WTC11 (cell line): ENCODE results near the gene OLFM1. TPM values are rescaled to one million over a fixed set of nuclear protein-coding genes. Genes with fewer than 3 reads are reported as not detected.

Experiments
- ATAC-seq: fragments of 200-7000 bp; cut with Tn5 transposase; 2 replicates; pipeline ENCODE4 v1.10.0; 2021; ENCODE audit warnings: mild to moderate bottlenecking, moderate library complexity
- CTCF ChIA-PET: fragments of 300-600 bp; sonication (Branson Sonifier 250); formaldehyde crosslinking; loops from one replicate; lab custom pipeline; 2021; ENCODE audit warnings: antibody characterized with exemption; lab: Charles Lee
- POLR2A ChIA-PET: fragments of 350-600 bp; sonication (Branson Sonifier 250); formaldehyde crosslinking; loops from one replicate; lab custom pipeline; 2021; ENCODE audit warnings: antibody characterized with exemption; lab: Charles Lee
- DNase-seq: peaks from one replicate; pipeline ENCODE4 v3.0.0; 2021; ENCODE audit warnings: low spot score
- H3K27ac Mint-ChIP-seq: 2 replicates; pipeline ENCODE4 v1.8.0; 2021; ENCODE audit warnings: mixed read lengths
- H3K27me3 Mint-ChIP-seq: 2 replicates; pipeline ENCODE4 v1.8.0; 2021; ENCODE audit warnings: low read depth, mild to moderate bottlenecking, moderate library complexity, mixed read lengths
- H3K36me3 Mint-ChIP-seq: 2 replicates; pipeline ENCODE4 v1.8.0; 2021; ENCODE audit warnings: mixed read lengths
- H3K4me1 Mint-ChIP-seq: 2 replicates; pipeline ENCODE4 v1.8.0; 2022; ENCODE audit warnings: mixed read lengths
- H3K4me3 Mint-ChIP-seq: 2 replicates; pipeline ENCODE4 v1.8.0; 2021; ENCODE audit warnings: mild to moderate bottlenecking, moderate library complexity, mixed read lengths
- H3K9me3 Mint-ChIP-seq: 2 replicates; pipeline ENCODE4 v1.8.0; 2021; ENCODE audit warnings: mixed read lengths
- ATF1 ChIP-seq: sonication (generic); formaldehyde crosslinking; IDR thresholded peaks from 2 replicates; pipeline ENCODE4 v1.8.1; 2023; ENCODE audit warnings: mild to moderate bottlenecking, moderate library complexity, missing genetic modification reagents
- ETV6 ChIP-seq: sonication (generic); formaldehyde crosslinking; IDR thresholded peaks from 2 replicates; pipeline ENCODE4 v1.8.1; 2022; ENCODE audit warnings: mild to moderate bottlenecking, missing genetic modification reagents
- FOXK1 ChIP-seq: sonication (generic); formaldehyde crosslinking; IDR thresholded peaks from 2 replicates; pipeline ENCODE4 v1.8.0; 2022; ENCODE audit warnings: mild to moderate bottlenecking, moderate library complexity, missing genetic modification reagents
- IRF2 ChIP-seq: sonication (generic); formaldehyde crosslinking; IDR thresholded peaks from 2 replicates; pipeline ENCODE4 v1.8.0; 2022; ENCODE audit warnings: low read depth, missing genetic modification reagents, borderline replicate concordance
- JAZF1 ChIP-seq: fragments of 250-450 bp; sonication (Bioruptor Pico); IDR thresholded peaks from 2 replicates; pipeline ENCODE4 v1.9.0; 2021; ENCODE audit warnings: moderate library complexity, mild to moderate bottlenecking, inconsistent platforms
- KAT7 ChIP-seq: sonication (generic); formaldehyde crosslinking; IDR thresholded peaks from 2 replicates; pipeline ENCODE4 v1.8.1; 2023; ENCODE audit warnings: missing genetic modification reagents, mild to moderate bottlenecking, borderline replicate concordance
- MXD4 ChIP-seq: fragments of 250-450 bp; sonication (Bioruptor Pico); IDR thresholded peaks from 2 replicates; pipeline ENCODE4 v1.8.0; 2021; ENCODE audit warnings: mild to moderate bottlenecking, moderate library complexity, borderline replicate concordance
- MYBL2 ChIP-seq: sonication (generic); formaldehyde crosslinking; IDR thresholded peaks from 2 replicates; pipeline ENCODE4 v1.8.1; 2023; ENCODE audit warnings: mild to moderate bottlenecking, moderate library complexity, missing genetic modification reagents
- NFE2L1 ChIP-seq: sonication (generic); formaldehyde crosslinking; IDR thresholded peaks from 2 replicates; pipeline ENCODE4 v1.8.1; 2023; ENCODE audit warnings: missing genetic modification reagents
- NR2C2 ChIP-seq: sonication (generic); formaldehyde crosslinking; IDR thresholded peaks from 2 replicates; pipeline ENCODE4 v1.8.0; 2022; ENCODE audit warnings: mild to moderate bottlenecking, missing genetic modification reagents
- RELA ChIP-seq: sonication (generic); formaldehyde crosslinking; IDR thresholded peaks from 2 replicates; pipeline ENCODE4 v1.8.1; 2022; ENCODE audit warnings: missing genetic modification reagents, mild to moderate bottlenecking, borderline replicate concordance
- RORB ChIP-seq: fragments of 250-450 bp; sonication (Bioruptor Pico); IDR thresholded peaks from 2 replicates; pipeline ENCODE4 v1.9.0; 2021; ENCODE audit warnings: mild to moderate bottlenecking
- SOX15 ChIP-seq: fragments of 250-450 bp; sonication (Bioruptor Pico); IDR thresholded peaks from 2 replicates; pipeline ENCODE4 v1.9.0; 2021; ENCODE audit warnings: mild to moderate bottlenecking
- TEAD1 ChIP-seq: sonication (generic); formaldehyde crosslinking; IDR thresholded peaks from 2 replicates; pipeline ENCODE4 v1.8.0; 2022; ENCODE audit warnings: mild to moderate bottlenecking, missing genetic modification reagents
- TEAD4 ChIP-seq: sonication (generic); formaldehyde crosslinking; IDR thresholded peaks from 2 replicates; pipeline ENCODE4 v1.8.0; 2022; ENCODE audit warnings: mild to moderate bottlenecking, missing genetic modification reagents
- ZBTB21 ChIP-seq: sonication (generic); formaldehyde crosslinking; IDR thresholded peaks from 2 replicates; pipeline ENCODE4 v1.8.1; 2023; ENCODE audit warnings: mild to moderate bottlenecking, missing genetic modification reagents, borderline replicate concordance
- ZNF317 ChIP-seq: sonication (generic); formaldehyde crosslinking; IDR thresholded peaks from 2 replicates; pipeline ENCODE4 v1.8.1; 2023; ENCODE audit warnings: low read depth, mild to moderate bottlenecking, moderate library complexity, missing genetic modification reagents, borderline replicate concordance
- total RNA-seq: library from RNA; stranded (reverse); gene quantifications from 3 replicates; pipeline ENCODE4 v1.2.3, GENCODE V29; 2021
- TF ChIP-seq, protein P1 (sequence below): sonication (generic); formaldehyde crosslinking; IDR thresholded peaks from 2 replicates; pipeline ENCODE4 v1.8.0; 2023; ENCODE audit warnings: mild to moderate bottlenecking, missing genetic modification reagents
- TF ChIP-seq, protein P2 (sequence below): sonication (generic); formaldehyde crosslinking; IDR thresholded peaks from 2 replicates; pipeline ENCODE4 v1.8.1; 2023; ENCODE audit warnings: mild to moderate bottlenecking, missing genetic modification reagents
- TF ChIP-seq, protein P3 (sequence below): fragments of 250-450 bp; sonication (Bioruptor Pico); IDR thresholded peaks from 2 replicates; pipeline ENCODE4 v1.9.0; 2021; ENCODE audit warnings: moderate library complexity, mild to moderate bottlenecking, inconsistent platforms, borderline replicate concordance
- TF ChIP-seq, protein P4 (sequence below): fragments of 250-450 bp; sonication (Bioruptor Pico); IDR thresholded peaks from 2 replicates; pipeline ENCODE4 v1.9.0; 2021; ENCODE audit warnings: mild to moderate bottlenecking
- TF ChIP-seq, protein P5 (sequence below): fragments of 250-450 bp; sonication (Bioruptor Pico); conservative IDR thresholded peaks from 2 replicates; pipeline ENCODE4 v1.9.0; 2021; ENCODE audit warnings: mild to moderate bottlenecking
- TF ChIP-seq, protein P6 (sequence below): fragments of 250-450 bp; sonication (Bioruptor Pico); IDR thresholded peaks from 2 replicates; pipeline ENCODE4 v1.9.0; 2021; ENCODE audit warnings: mild to moderate bottlenecking, borderline replicate concordance

Gene OLFM1
- total RNA-seq, 1 experiment from 2014 or later: 37.6 TPM

DNA sequence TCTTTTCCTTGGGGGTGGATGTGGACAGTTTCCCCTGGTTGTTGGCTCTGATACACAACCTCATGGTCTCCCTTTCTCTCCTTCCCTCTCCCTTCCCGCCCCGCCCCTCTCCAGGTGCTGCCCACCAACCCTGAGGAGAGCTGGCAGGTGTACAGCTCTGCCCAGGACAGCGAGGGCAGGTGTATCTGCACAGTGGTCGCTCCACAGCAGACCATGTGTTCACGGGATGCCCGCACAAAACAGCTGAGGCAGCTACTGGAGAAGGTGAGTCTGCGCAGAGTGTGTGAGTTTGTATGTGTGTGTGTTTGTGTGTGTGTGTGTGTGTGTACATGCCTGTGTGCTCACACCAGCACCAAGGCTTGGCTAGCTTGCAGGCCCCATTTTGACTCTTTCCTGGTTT, 2.6 kb downstream of the OLFM1 start (continued):
- TF ChIP-seq MYBL2 (CRISPR knock-in tag) (no peak), RORB (CRISPR knock-in tag) (no peak), ETV6 (CRISPR knock-in tag) (no peak), TEAD4 (CRISPR knock-in tag) (no peak), NFE2L1 (CRISPR knock-in tag) (no peak), KAT7 (CRISPR knock-in tag) (no peak), ZNF317 (CRISPR knock-in tag) (no peak), ATF1 (CRISPR knock-in tag) (no peak), SOX15 (CRISPR knock-in tag) (no peak)
- TF ChIP-seq, protein P1, sequence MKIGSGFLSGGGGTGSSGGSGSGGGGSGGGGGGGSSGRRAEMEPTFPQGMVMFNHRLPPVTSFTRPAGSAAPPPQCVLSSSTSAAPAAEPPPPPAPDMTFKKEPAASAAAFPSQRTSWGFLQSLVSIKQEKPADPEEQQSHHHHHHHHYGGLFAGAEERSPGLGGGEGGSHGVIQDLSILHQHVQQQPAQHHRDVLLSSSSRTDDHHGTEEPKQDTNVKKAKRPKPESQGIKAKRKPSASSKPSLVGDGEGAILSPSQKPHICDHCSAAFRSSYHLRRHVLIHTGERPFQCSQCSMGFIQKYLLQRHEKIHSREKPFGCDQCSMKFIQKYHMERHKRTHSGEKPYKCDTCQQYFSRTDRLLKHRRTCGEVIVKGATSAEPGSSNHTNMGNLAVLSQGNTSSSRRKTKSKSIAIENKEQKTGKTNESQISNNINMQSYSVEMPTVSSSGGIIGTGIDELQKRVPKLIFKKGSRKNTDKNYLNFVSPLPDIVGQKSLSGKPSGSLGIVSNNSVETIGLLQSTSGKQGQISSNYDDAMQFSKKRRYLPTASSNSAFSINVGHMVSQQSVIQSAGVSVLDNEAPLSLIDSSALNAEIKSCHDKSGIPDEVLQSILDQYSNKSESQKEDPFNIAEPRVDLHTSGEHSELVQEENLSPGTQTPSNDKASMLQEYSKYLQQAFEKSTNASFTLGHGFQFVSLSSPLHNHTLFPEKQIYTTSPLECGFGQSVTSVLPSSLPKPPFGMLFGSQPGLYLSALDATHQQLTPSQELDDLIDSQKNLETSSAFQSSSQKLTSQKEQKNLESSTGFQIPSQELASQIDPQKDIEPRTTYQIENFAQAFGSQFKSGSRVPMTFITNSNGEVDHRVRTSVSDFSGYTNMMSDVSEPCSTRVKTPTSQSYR (CRISPR knock-in tag): no peak
- TF ChIP-seq, protein P2, sequence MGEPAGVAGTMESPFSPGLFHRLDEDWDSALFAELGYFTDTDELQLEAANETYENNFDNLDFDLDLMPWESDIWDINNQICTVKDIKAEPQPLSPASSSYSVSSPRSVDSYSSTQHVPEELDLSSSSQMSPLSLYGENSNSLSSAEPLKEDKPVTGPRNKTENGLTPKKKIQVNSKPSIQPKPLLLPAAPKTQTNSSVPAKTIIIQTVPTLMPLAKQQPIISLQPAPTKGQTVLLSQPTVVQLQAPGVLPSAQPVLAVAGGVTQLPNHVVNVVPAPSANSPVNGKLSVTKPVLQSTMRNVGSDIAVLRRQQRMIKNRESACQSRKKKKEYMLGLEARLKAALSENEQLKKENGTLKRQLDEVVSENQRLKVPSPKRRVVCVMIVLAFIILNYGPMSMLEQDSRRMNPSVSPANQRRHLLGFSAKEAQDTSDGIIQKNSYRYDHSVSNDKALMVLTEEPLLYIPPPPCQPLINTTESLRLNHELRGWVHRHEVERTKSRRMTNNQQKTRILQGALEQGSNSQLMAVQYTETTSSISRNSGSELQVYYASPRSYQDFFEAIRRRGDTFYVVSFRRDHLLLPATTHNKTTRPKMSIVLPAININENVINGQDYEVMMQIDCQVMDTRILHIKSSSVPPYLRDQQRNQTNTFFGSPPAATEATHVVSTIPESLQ: no peak

DNA sequence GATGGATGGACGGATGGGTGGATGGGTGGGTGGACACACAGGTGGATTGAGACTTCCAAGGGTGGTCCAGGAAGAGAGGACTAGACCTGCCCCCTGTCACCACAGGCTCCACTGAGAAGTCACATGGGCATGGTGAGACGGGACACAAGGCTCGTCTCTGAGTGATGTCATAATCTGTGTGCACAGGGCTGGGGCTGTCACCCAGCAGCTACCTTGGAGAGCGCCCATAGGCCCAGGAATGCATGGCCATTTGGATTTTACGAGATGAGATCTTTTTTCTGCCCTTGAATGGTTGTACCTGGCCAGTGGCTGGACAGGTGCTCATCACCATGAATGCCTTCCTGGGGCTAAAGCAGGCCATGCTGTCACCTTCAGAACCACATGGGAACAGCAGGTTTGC, 3.1 kb downstream of the OLFM1 start:
- Mint-ChIP-seq H3K27me3 (peaks cover 25% of the 10 kb centered on the region), H3K27ac (no peak overlapping the region), H3K4me3 (no peak overlapping the region), H3K9me3 (peaks cover 4% of the 10 kb centered on the region; the same call in 1 of the 2 replicates), H3K4me1 (peaks cover 33% of the 10 kb centered on the region), H3K36me3 (peaks cover 18% of the 10 kb centered on the region)
- ChIA-PET CTCF (interaction anchor here (0.6 kb wide), 1 partner anchor 377 kb away, joined by 3 read pairs; no protein-coding TSS in a partner anchor), POLR2A (no interaction called here)
- TF ChIP-seq, protein P3, sequence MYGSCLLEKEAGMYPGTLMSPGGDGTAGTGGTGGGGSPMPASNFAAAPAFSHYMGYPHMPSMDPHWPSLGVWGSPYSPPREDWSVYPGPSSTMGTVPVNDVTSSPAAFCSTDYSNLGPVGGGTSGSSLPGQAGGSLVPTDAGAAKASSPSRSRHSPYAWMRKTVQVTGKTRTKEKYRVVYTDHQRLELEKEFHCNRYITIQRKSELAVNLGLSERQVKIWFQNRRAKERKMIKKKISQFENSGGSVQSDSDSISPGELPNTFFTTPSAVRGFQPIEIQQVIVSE: no peak
- ATAC-seq: no peak
- no peak for DNase-seq

DNA sequence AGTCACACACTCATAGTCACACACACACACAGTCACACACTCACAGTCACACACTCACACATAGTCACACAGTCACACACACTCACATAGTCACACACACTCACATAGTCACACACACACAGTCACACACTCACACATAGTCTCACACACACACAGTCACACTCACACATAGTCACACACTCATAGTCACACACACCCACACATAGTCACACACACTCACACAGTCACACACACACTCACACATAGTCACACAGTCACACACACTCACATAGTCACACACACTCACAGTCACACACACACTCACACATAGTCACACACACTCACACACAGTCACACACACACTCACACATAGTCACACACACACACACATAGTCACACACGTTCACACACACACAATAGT, 4.1 kb downstream of the OLFM1 start:
- Mint-ChIP-seq H3K4me3 (no peak overlapping the region), H3K27ac (no peak overlapping the region), H3K36me3 (peaks cover 21% of the 10 kb centered on the region), H3K4me1 (peaks cover 25% of the 10 kb centered on the region), H3K27me3 (peaks cover 20% of the 10 kb centered on the region), H3K9me3 (peaks cover 4% of the 10 kb centered on the region; the same call in 1 of the 2 replicates)
- POLR2A ChIA-PET: no interaction called here
- no peak for DNase-seq
- CTCF ChIA-PET: no interaction called here
- no peak for ATAC-seq
- TF ChIP-seq MXD4 (CRISPR knock-in tag) (no peak), IRF2 (CRISPR knock-in tag) (no peak), JAZF1 (CRISPR knock-in tag) (no peak), ZBTB21 (CRISPR knock-in tag) (no peak), TEAD1 (CRISPR knock-in tag) (no peak), RELA (CRISPR knock-in tag) (no peak), NR2C2 (CRISPR knock-in tag) (no peak), FOXK1 (CRISPR knock-in tag) (no peak)
- TF ChIP-seq, protein P4, sequence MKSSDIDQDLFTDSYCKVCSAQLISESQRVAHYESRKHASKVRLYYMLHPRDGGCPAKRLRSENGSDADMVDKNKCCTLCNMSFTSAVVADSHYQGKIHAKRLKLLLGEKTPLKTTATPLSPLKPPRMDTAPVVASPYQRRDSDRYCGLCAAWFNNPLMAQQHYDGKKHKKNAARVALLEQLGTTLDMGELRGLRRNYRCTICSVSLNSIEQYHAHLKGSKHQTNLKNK (CRISPR knock-in tag): no peak
- TF ChIP-seq, protein P5, sequence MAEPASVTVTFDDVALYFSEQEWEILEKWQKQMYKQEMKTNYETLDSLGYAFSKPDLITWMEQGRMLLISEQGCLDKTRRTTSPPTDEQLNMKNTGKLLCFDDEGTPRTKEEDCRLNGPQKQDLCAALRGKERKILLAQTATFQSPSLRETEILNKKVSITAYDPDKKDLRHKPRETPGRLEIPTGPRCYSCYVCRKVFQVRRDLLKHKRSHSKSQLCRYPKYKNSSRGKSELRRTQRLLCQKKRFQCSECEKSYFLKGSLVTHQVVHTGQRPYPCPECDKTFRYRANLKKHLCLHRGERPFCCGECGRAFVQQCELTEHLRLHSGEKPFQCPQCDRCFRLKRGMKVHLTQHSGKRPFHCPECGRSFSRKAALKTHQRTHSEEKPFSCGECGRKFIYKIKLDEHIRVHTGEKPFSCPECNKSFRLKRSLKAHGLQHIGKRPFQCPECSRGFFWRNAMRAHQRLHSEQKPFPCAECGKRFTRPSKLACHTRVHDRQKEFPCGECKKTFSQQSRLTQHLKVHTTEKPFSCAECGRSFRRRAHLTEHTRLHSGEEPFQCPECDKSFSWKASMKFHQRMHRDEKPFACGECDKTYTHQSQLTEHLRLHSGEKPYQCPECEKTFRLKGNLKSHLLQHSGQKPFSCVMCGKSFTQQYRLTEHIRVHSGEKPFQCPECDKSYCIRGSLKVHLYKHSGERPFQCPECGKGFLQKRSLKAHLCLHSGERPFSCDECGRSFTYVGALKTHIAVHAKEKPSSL (CRISPR knock-in tag): no peak
- TF ChIP-seq, protein P6, sequence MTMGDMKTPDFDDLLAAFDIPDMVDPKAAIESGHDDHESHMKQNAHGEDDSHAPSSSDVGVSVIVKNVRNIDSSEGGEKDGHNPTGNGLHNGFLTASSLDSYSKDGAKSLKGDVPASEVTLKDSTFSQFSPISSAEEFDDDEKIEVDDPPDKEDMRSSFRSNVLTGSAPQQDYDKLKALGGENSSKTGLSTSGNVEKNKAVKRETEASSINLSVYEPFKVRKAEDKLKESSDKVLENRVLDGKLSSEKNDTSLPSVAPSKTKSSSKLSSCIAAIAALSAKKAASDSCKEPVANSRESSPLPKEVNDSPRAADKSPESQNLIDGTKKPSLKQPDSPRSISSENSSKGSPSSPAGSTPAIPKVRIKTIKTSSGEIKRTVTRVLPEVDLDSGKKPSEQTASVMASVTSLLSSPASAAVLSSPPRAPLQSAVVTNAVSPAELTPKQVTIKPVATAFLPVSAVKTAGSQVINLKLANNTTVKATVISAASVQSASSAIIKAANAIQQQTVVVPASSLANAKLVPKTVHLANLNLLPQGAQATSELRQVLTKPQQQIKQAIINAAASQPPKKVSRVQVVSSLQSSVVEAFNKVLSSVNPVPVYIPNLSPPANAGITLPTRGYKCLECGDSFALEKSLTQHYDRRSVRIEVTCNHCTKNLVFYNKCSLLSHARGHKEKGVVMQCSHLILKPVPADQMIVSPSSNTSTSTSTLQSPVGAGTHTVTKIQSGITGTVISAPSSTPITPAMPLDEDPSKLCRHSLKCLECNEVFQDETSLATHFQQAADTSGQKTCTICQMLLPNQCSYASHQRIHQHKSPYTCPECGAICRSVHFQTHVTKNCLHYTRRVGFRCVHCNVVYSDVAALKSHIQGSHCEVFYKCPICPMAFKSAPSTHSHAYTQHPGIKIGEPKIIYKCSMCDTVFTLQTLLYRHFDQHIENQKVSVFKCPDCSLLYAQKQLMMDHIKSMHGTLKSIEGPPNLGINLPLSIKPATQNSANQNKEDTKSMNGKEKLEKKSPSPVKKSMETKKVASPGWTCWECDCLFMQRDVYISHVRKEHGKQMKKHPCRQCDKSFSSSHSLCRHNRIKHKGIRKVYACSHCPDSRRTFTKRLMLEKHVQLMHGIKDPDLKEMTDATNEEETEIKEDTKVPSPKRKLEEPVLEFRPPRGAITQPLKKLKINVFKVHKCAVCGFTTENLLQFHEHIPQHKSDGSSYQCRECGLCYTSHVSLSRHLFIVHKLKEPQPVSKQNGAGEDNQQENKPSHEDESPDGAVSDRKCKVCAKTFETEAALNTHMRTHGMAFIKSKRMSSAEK (CRISPR knock-in tag): no peak
